Coronary artery (tissue), 2 donors: ENCODE data around the gene ZNF783.

Experiments used
- DNase-seq: peaks from one replicate; pipeline ENCODE4 v3.0.0-alpha.2; 2017; ENCODE audit warnings: low spot score
- H3K27ac ChIP-seq, 2 donors: fragments of 200-600 bp; sonication (generic); one replicate each; pipeline ENCODE4 v1.5.1; 2016 to 2019
- H3K4me3 ChIP-seq: fragments of 200-600 bp; sonication (generic); 2 replicates; pipeline ENCODE4 v1.5.1; 2016; ENCODE audit warnings: mild to moderate bottlenecking, moderate library complexity
- CTCF ChIP-seq: fragments of 200-600 bp; sonication (generic); IDR thresholded peaks from one replicate; pipeline ENCODE4 v1.5.1; 2019; ENCODE audit warnings: antibody characterized with exemption

ZNF783 gene

DNA sequence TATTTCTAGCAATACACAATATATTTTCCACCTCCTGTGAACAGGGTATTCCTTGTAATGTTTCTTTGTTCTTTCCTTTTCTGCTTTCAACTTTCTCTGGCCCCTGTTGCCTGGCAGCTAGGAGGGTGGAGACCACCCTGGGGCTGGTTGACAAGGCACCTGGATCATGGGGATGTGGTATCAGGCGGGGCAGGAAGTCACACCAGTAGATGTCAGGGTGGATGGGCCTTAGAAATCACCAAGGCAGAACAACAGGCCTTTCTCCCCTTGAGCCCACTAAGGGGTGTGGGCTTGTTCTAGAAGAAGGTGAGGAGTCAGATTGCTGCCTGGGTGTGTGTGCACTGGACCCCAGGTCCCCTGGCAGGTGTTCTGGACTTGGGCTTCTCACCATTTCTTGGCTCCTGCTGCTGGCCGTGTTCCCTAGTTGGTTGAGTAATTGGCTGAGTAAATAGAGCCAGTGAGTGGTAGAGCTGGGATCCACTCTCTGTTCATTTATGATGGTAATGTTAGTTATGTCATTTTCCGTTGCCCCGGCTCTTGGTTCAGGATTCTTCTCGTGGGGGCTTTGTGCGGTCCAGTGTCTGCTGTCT is 24.9 kb downstream of the ZNF783 start:
- no peak for DNase-seq
- Histone ChIP-seq H3K4me3 (no peak overlapping the region), H3K27ac (no peak overlapping the region)
- TF ChIP-seq CTCF = no peak

- no peak for DNase-seq
- H3K27ac ChIP-seq = no peak overlapping the region
- no peak overlapping the region for H3K4me3 ChIP-seq
- TF ChIP-seq CTCF = no peak
These were observed 25.6 kb downstream of the ZNF783 start for GRCh38 chr7:149287622-149288021.

- Histone ChIP-seq H3K4me3 (no peak overlapping the region), H3K27ac (no peak overlapping the region)
- no peak for TF ChIP-seq CTCF
- no peak for DNase-seq
These were observed 27.3 kb downstream of the ZNF783 start for GRCh38 chr7:149289262-149289661.

GRCh38 chr7:149289856-149290255 is 27.9 kb downstream of the ZNF783 start:
- TF ChIP-seq CTCF = no peak
- H3K27ac ChIP-seq = no peak overlapping the region
- H3K4me3 ChIP-seq = no peak overlapping the region
- no peak for DNase-seq

DNA sequence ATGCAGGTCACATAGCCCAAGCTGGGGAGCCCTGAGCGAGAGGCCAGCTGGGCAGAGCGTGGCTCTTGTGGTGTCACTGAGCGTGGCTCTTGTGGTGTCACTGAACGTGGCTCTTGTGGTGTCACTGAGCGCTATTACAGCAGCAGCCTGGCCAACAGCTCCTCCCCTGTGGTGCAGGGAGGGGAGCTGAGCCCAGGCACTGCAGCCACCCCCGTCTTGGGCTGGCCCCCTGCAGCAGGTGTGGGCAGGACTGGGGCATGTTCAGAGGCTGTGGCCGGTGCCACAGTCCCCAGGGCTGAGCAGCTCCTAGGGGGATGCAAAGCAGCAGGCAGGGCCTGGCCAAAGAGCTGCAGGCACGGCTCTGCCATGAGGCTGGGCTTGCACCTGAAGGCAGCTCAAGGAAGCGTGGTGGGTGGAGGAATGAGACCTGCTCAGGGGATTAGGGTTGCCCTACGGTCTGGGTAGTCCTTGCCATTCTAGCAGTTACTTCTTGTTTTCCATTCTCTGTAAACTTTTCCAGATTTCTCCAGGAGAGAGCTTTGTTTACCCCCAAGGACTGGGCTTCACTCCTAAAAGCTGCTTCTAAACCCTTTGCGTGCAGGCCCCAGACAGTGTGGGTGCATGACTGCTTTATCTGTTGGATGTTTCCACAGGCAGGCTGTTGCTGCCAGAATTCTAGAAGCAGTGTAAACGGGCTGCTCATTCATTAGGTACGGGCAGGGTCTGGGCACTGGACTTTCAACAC is 29.2 kb downstream of the ZNF783 start:
- no peak for TF ChIP-seq CTCF
- Histone ChIP-seq H3K4me3 (no peak overlapping the region), H3K27ac (no peak overlapping the region)
- DNase-seq = no peak

DNA sequence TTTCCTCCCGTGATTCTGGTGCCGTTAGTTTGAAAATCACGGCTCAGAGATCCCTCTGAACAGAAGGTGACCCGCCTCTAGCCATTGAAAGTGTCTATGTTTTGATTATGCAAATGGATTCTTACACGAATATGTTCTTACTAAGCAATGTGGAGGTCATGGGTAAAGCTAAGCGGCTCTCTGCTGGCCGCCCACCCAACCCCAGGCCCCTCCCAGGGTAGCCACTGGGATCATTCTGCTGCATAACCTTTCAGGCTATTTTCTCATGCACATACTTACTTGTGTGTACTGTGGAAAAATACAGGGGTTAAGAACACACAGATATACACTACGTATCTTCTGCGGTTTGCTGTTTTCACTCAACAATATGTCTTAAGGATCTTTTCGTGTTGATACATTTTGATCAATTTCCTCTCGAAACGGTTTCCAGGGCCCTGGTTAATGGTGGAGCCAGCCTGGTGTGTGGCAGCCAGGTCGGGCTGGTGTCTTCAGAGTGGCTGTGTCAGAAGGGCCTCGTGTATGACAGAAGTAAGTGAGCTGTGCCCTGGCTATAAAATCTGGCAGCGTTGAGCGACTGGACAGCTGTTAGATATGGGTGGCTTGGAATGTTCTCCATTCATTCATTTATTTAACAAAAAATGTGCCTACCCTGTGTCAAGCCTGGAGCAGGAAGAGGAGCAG is 29.9 kb downstream of the ZNF783 start:
- DNase-seq = no peak
- no peak overlapping the region for H3K27ac ChIP-seq
- no peak overlapping the region for H3K4me3 ChIP-seq
- TF ChIP-seq CTCF = no peak

GRCh38 chr7:149292462-149292823 is 30.4 kb downstream of the ZNF783 start:
- DNase-seq = no peak
- Histone ChIP-seq H3K4me3 (no peak overlapping the region), H3K27ac (no peak overlapping the region)
- TF ChIP-seq CTCF = no peak
